BJ (cell line): ENCODE results near the gene APEH. TPM values are rescaled to one million over a fixed set of nuclear protein-coding genes. Genes with fewer than 3 reads are reported as not detected.

Source experiments
- CTCF ChIA-PET: fragments of 350-600 bp; formaldehyde crosslinking; extraction: SDS; loops from one replicate; lab custom pipeline; 2021; ENCODE audit warnings: antibody characterized with exemption, inconsistent platforms; lab: Yijun Ruan, JAX
- POLR2A ChIA-PET: fragments of 300-600 bp; sonication (Branson Sonifier 250); formaldehyde crosslinking; extraction: SDS; loops from one replicate; lab custom pipeline; 2021; ENCODE audit warnings: antibody characterized with exemption; lab: Charles Lee
- DNase-seq: peaks from one replicate; pipeline ENCODE4 v3.0.0-alpha.2; 2011; ENCODE audit warnings: low read depth
- H3K27me3 ChIP-seq: 2 replicates; pipeline ENCODE4 v1.6.0; 2011; ENCODE audit warnings: low read length; ENCODE audit not compliant: control insufficient read depth, insufficient read depth
- H3K36me3 ChIP-seq: 2 replicates; pipeline ENCODE4 v1.5.1; 2011; ENCODE audit warnings: low read length; ENCODE audit not compliant: control insufficient read depth, insufficient read depth
- H3K4me3 ChIP-seq: 2 replicates; pipeline ENCODE4 v1.5.1; 2011; ENCODE audit warnings: low read depth, mild to moderate bottlenecking, control low read depth, low read length
- polyA plus RNA-seq: library from polyadenylated mRNA; depleted of rRNA; stranded (reverse); fragments of >200 nt; gene quantifications from 2 replicates; pipeline ENCODE4 v1.2.3, GENCODE V29; 2011
- TF ChIP-seq, protein P1 (sequence below): IDR thresholded peaks from 2 replicates; pipeline ENCODE4 v1.5.1; 2011; ENCODE audit warnings: low read depth, mild to moderate bottlenecking, control low read depth, inconsistent platforms, low read length, moderate library complexity; ENCODE audit not compliant: insufficient read depth

Gene APEH
- polyA plus RNA-seq, 1 experiment, result 165 TPM

DNA sequence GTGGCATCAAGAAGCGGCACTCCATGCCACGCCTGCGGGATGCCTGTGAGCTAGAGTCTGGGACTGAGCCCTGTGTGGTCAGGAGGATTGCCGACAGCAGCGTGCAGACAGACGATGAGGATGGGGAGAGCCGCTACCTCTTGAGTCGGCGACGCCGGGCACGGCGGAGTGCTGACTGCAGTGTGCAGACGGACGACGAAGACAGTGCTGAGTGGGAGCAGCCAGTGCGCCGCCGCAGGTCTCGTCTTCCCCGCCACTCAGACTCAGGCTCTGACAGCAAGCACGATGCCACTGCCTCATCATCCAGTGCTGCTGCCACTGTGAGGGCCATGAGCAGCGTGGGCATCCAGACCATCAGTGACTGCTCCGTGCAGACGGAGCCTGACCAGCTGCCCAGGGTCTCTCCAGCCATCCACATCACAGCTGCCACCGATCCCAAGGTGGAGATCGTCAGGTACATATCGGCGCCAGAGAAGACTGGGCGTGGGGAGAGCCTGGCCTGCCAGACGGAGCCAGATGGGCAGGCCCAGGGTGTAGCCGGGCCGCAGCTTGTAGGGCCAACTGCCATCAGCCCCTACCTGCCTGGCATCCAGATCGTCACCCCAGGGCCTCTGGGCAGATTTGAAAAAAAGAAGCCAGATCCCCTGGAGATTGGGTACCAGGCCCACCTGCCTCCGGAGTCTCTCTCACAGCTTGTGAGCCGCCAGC lies 16.8 kb upstream of the APEH start:
- TF ChIP-seq, protein P1, sequence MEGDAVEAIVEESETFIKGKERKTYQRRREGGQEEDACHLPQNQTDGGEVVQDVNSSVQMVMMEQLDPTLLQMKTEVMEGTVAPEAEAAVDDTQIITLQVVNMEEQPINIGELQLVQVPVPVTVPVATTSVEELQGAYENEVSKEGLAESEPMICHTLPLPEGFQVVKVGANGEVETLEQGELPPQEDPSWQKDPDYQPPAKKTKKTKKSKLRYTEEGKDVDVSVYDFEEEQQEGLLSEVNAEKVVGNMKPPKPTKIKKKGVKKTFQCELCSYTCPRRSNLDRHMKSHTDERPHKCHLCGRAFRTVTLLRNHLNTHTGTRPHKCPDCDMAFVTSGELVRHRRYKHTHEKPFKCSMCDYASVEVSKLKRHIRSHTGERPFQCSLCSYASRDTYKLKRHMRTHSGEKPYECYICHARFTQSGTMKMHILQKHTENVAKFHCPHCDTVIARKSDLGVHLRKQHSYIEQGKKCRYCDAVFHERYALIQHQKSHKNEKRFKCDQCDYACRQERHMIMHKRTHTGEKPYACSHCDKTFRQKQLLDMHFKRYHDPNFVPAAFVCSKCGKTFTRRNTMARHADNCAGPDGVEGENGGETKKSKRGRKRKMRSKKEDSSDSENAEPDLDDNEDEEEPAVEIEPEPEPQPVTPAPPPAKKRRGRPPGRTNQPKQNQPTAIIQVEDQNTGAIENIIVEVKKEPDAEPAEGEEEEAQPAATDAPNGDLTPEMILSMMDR, result no peak
- Histone ChIP-seq H3K27me3 (peaks cover 4% of the 10 kb centered on the region; the same call in 1 of the 2 replicates), H3K36me3 (no peaks in the 10 kb centered on the region), H3K4me3 (no peak overlapping the region)
- ChIA-PET POLR2A (no interaction called here), CTCF (interaction anchor here (1.5 to 3.1 kb wide), 2 partner anchors 14 to 118 kb away, joined by 5 to 10 read pairs; no protein-coding TSS in a partner anchor)
- no peak for DNase-seq

DNA sequence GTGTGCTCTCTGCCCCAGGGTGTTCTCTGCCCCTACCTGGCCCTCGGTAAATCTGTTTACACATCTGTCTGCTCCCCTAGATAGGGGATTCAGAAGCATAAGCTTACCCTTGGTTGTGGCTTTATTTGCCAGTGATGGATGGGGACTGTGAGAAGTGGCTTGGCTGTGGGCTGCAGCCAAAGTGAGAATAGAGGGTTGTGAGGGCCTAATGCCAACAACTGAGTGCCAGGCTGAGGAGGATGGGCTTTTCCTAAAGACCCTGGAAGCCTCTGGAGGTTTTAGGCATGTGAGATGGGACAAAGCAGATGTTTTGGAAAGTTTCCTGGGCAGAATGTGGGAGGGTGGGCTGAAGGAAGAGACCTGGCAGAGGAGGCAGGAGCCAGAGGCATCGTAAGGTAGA lies 15.4 kb upstream of the APEH start:
- peaks cover 4% of the 10 kb centered on the region; the same call in 1 of the 2 replicates for H3K27me3 ChIP-seq
- TF ChIP-seq, protein P1, result no peak
- no peaks in the 10 kb centered on the region for H3K36me3 ChIP-seq
- no peak overlapping the region for H3K4me3 ChIP-seq
- ChIA-PET POLR2A (no interaction called here), CTCF (interaction anchor here (1.5 to 3.1 kb wide), 2 partner anchors 13 to 119 kb away, joined by 5 to 10 read pairs; no protein-coding TSS in a partner anchor)
- no peak for DNase-seq

DNA sequence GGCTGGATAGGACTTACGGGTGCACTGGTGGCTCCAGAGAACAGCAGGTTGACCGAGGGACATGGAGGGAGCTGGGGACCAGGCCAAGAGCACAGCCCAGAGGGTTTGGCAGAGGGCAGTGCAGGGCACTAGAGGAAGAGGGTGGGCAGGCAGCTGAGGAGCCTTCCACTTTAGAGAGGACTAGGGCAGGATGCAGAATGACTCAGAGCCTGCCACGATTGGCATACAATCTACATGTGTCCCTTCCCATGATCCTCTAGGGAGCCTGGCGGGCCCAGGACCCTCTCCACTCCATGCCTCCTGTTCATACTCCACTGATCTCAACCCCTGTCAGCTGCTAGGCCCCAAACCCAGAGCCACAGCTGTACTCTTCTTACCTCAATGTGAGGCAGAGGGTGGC lies 14.4 kb upstream of the APEH start:
- ChIA-PET CTCF (interaction anchor here (0.7 to 1.3 kb wide), 4 partner anchors 12 to 120 kb away, joined by 3 to 8 read pairs (median 4); no protein-coding TSS in a partner anchor), POLR2A (no interaction called here)
- H3K36me3 ChIP-seq, result no peaks in the 10 kb centered on the region
- H3K4me3 ChIP-seq, result no peak overlapping the region
- TF ChIP-seq, protein P1, result no peak
- peaks cover 6% of the 10 kb centered on the region; the same call in 1 of the 2 replicates for H3K27me3 ChIP-seq
- no peak for DNase-seq

DNA sequence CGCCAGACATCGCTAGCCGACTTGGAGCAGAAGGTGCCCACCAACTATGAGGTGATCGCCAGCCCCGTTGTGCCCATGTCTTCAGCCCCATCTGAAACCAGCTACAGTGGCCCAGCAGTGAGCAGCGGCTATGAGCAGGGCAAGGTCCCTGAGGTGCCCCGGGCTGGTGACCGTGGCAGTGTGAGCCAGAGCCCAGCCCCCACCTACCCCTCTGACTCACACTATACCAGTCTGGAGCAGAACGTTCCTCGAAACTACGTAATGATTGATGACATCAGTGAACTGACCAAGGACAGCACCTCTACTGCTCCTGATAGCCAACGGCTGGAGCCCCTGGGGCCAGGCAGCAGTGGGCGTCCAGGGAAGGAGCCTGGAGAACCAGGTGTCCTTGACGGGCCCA lies 12.9 kb upstream of the APEH start:
- POLR2A ChIA-PET, result no interaction called here
- H3K27me3 ChIP-seq, result peaks cover 6% of the 10 kb centered on the region; the same call in 1 of the 2 replicates
- no peak for DNase-seq
- H3K36me3 ChIP-seq, result no peaks in the 10 kb centered on the region
- no peak overlapping the region for H3K4me3 ChIP-seq
- CTCF ChIA-PET, result no interaction called here
- TF ChIP-seq, protein P1, result no peak

DNA sequence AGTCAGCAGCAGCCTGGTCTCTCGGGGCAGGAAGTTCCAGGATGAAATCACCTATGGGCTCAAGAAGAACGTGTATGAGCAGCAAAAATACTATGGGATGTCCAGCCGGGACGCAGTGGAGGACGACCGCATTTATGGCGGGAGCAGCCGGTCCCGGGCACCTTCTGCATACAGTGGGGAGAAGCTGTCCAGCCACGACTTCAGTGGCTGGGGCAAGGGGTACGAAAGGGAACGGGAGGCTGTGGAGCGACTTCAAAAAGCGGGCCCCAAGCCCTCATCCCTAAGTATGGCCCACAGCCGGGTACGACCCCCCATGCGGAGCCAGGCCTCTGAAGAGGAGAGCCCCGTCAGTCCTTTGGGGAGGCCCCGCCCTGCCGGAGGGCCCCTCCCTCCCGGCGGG lies 12.1 kb upstream of the APEH start:
- ChIA-PET POLR2A (no interaction called here), CTCF (interaction anchor here (3.8 kb wide), 1 partner anchor 122 kb away, joined by 20 read pairs; no protein-coding TSS in a partner anchor)
- Histone ChIP-seq H3K27me3 (peaks cover 5% of the 10 kb centered on the region; the same call in 1 of the 2 replicates), H3K4me3 (no peak overlapping the region), H3K36me3 (no peaks in the 10 kb centered on the region)
- TF ChIP-seq, protein P1, result no peak
- DNase-seq, result no peak
